GM23338 (cell line): Measurements from ENCODE around the gene CENPB. TPM values are rescaled to one million over a fixed set of nuclear protein-coding genes. Genes with fewer than 3 reads are reported as not detected.

Experiments used
- ATAC-seq: fragments of 200-7000 bp; cut with Tn5 transposase; 3 replicates; pipeline ENCODE4 v1.9.1; 2020
- DNase-seq: peaks from one replicate; pipeline ENCODE4 v3.0.0-alpha.2; 2015; ENCODE audit warnings: low spot score
- H2AFZ ChIP-seq: fragments of 200-600 bp; sonication (generic); 2 replicates; pipeline ENCODE4 v1.8.0; 2016; ENCODE audit warnings: antibody characterized with exemption, mild to moderate bottlenecking, moderate library complexity
- H3F3A ChIP-seq: fragments of 200-600 bp; sonication (generic); replicated peaks from 2 replicates; pipeline ENCODE4 v1.8.0; 2017; ENCODE audit warnings: antibody characterized with exemption, mixed run types, low read depth
- H3K27ac ChIP-seq: fragments of 200-600 bp; sonication (generic); 2 replicates; pipeline ENCODE4 v1.6.1; 2016; ENCODE audit warnings: low read depth
- H3K27me3 ChIP-seq: fragments of 200-600 bp; sonication (generic); 2 replicates; pipeline ENCODE4 v1.8.0; 2016; ENCODE audit warnings: mild to moderate bottlenecking, mixed run types, moderate library complexity; ENCODE audit not compliant: insufficient read depth
- H3K36me3 ChIP-seq: fragments of 200-600 bp; sonication (generic); 2 replicates; pipeline ENCODE4 v1.8.0; 2016; ENCODE audit warnings: mild to moderate bottlenecking; ENCODE audit not compliant: insufficient read depth
- H3K4me1 ChIP-seq: fragments of 200-600 bp; sonication (generic); 2 replicates; pipeline ENCODE4 v1.8.0; 2016; ENCODE audit warnings: mild to moderate bottlenecking, moderate library complexity; ENCODE audit not compliant: insufficient read depth
- H3K4me2 ChIP-seq: fragments of 200-600 bp; sonication (generic); 2 replicates; pipeline ENCODE4 v1.7.1; 2017; ENCODE audit warnings: mixed run types
- H3K4me3 ChIP-seq: fragments of 200-600 bp; sonication (generic); 2 replicates; pipeline ENCODE4 v1.6.1; 2016; ENCODE audit warnings: mixed run types
- H3K79me2 ChIP-seq: fragments of 200-600 bp; sonication (generic); replicated peaks from 2 replicates; pipeline ENCODE4 v1.8.0; 2017; ENCODE audit warnings: mild to moderate bottlenecking; ENCODE audit not compliant: insufficient read depth
- H3K9me2 ChIP-seq: fragments of 200-600 bp; sonication (generic); 2 replicates; pipeline ENCODE4 v1.8.0; 2017; ENCODE audit not compliant: insufficient read depth
- H4K20me1 ChIP-seq: fragments of 200-600 bp; sonication (generic); replicated peaks from 2 replicates; pipeline ENCODE4 v1.8.0; 2017; ENCODE audit warnings: mild to moderate bottlenecking; ENCODE audit not compliant: insufficient read depth
- H3K27ac Mint-ChIP-seq: 2 replicates; pipeline ENCODE4 v1.8.0; 2020; ENCODE audit warnings: inconsistent platforms, mild to moderate bottlenecking, moderate library complexity, mixed read lengths
- H3K27me3 Mint-ChIP-seq: 3 replicates; pipeline ENCODE4 v1.8.0; 2022; ENCODE audit warnings: low read depth, mild to moderate bottlenecking, moderate library complexity, mixed read lengths, inconsistent platforms; ENCODE audit not compliant: insufficient read depth, poor library complexity
- H3K36me3 Mint-ChIP-seq: 3 replicates; pipeline ENCODE4 v1.8.0; 2021; ENCODE audit warnings: low read depth, mild to moderate bottlenecking, inconsistent platforms, moderate library complexity, mixed read lengths
- H3K4me1 Mint-ChIP-seq: 3 replicates; pipeline ENCODE4 v1.8.0; 2020; ENCODE audit warnings: mild to moderate bottlenecking, inconsistent platforms, mixed read lengths
- H3K4me3 Mint-ChIP-seq: 3 replicates; pipeline ENCODE4 v1.8.0; 2021; ENCODE audit warnings: moderate library complexity, mild to moderate bottlenecking, inconsistent platforms, mixed read lengths
- H3K9me3 Mint-ChIP-seq: 3 replicates; pipeline ENCODE4 v1.8.0; 2020; ENCODE audit warnings: moderate library complexity, mild to moderate bottlenecking, inconsistent platforms, mixed read lengths
- CREB1 ChIP-seq: fragments of 250-450 bp; sonication (Bioruptor Pico); IDR thresholded peaks from 2 replicates; pipeline ENCODE4 v1.5.0; 2020; ENCODE audit warnings: low read depth, mild to moderate bottlenecking, moderate library complexity
- EZH2 ChIP-seq: fragments of 200-600 bp; sonication (generic); IDR thresholded peaks from one replicate; pipeline ENCODE4 v1.8.0; 2017; ENCODE audit warnings: antibody characterized with exemption, mild to moderate bottlenecking, low read depth; ENCODE audit not compliant: unreplicated experiment
- EZH2phosphoT487 ChIP-seq: fragments of 200-600 bp; sonication (generic); IDR thresholded peaks from one replicate; pipeline ENCODE4 v1.8.1; 2018; ENCODE audit warnings: antibody characterized with exemption; ENCODE audit not compliant: unreplicated experiment
- JUNB ChIP-seq: IDR thresholded peaks from one replicate; pipeline ENCODE4 v1.6.1; 2016; ENCODE audit warnings: antibody characterized with exemption; ENCODE audit not compliant: unreplicated experiment
- NANOG ChIP-seq: IDR thresholded peaks from 2 replicates; pipeline ENCODE4 v1.6.1; 2016; ENCODE audit warnings: antibody characterized with exemption, borderline replicate concordance
- POLR2AphosphoS5 ChIP-seq: IDR thresholded peaks from 2 replicates; pipeline ENCODE4 v1.6.1; 2016; ENCODE audit warnings: antibody characterized with exemption, low read depth
- STAT1 ChIP-seq: IDR thresholded peaks from one replicate; pipeline ENCODE4 v1.6.1; 2016; ENCODE audit warnings: antibody characterized with exemption; ENCODE audit not compliant: unreplicated experiment
- ZNF114 ChIP-seq: fragments of 250-450 bp; sonication (Bioruptor Pico); IDR thresholded peaks from 2 replicates; pipeline ENCODE4 v1.5.0; 2020; ENCODE audit warnings: mild to moderate bottlenecking, moderate library complexity
- ZNF331 ChIP-seq: fragments of 250-450 bp; sonication (Bioruptor Pico); IDR thresholded peaks from 2 replicates; pipeline ENCODE4 v1.5.0; 2020; ENCODE audit warnings: low read depth, mild to moderate bottlenecking, moderate library complexity
- polyA plus RNA-seq: library from polyadenylated mRNA; unstranded; fragments of >200 nt; fragmentation: Nextera tagmentation; extraction: Ambion mirVana; gene quantifications from 2 replicates; pipeline ENCODE4 v1.2.1, GENCODE V29; 2016
- total RNA-seq: library from RNA; depleted of rRNA; stranded (reverse); fragments of >200 nt; shearing (Covaris generic); gene quantifications from 2 replicates; pipeline ENCODE4 v1.2.3, GENCODE V29; 2014
- TF ChIP-seq, protein P1 (sequence below), 2 experiments: fragments of 200-600 bp in 1 of 2; sonication (generic) in 1 of 2; conservative IDR thresholded peaks; 2 replicates each; pipeline versions ENCODE4 v1.5.1 to v1.6.1; 2016 to 2017; ENCODE audit warnings: antibody characterized with exemption in 2 of 2, low read depth in 2 of 2, mild to moderate bottlenecking in 2 of 2, moderate library complexity in 1 of 2
- TF ChIP-seq, protein P2 (sequence below): IDR thresholded peaks from one replicate; pipeline ENCODE4 v1.6.1; 2018; ENCODE audit warnings: antibody characterized with exemption; ENCODE audit not compliant: unreplicated experiment
- TF ChIP-seq, protein P3 (sequence below): fragments of 250-450 bp; sonication (Bioruptor Pico); IDR thresholded peaks from 2 replicates; pipeline ENCODE4 v1.5.0; 2020; ENCODE audit warnings: mild to moderate bottlenecking, moderate library complexity
- TF ChIP-seq, protein P4 (sequence below): IDR thresholded peaks from 2 replicates; pipeline ENCODE4 v1.6.1; 2016; ENCODE audit warnings: antibody characterized with exemption

CENPB gene
- total and polyA plus RNA-seq, 2 experiments from 2014 or later, result 10.8 to 52.1 TPM

DNA sequence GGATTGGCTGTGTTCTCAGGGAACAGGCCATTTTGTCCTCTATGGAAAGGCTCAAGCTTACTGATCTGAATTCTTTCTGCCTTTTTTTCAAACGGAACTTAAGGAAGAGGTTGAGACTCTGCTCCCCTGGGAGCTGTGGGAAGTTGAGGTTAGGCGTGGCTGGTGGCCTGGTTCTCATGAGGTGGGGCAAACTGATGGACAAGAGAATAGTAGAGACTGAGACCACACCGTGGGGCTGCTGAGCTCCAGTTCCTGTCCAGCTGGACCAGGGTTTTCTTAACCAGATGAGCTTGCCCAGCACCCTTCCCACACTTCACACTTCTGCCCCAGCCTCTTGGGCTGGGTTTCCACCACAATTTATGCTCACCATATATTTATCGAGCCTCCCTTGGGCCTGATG, 39.9 kb upstream of the CENPB start:
- H3K79me2 ChIP-seq, result no peaks in the 10 kb centered on the region
- H3K4me2 ChIP-seq, result no peak overlapping the region
- H3K9me2 ChIP-seq, result no peaks in the 10 kb centered on the region
- Mint-ChIP-seq H3K36me3 (no peaks in the 10 kb centered on the region; the same call in 2 of the 3 replicates), H3K4me3 (no peak overlapping the region), H3K9me3 (no peaks in the 10 kb centered on the region), H3K27ac (no peak overlapping the region), H3K4me1 (peaks cover 5% of the 10 kb centered on the region; the same call in 1 of the 3 replicates), H3K27me3 (peaks cover 2% of the 10 kb centered on the region)
- H2AFZ ChIP-seq, result no peak overlapping the region
- no peaks in the 10 kb centered on the region for H4K20me1 ChIP-seq
- ATAC-seq, result no peak
- no peaks in the 10 kb centered on the region for H3K27me3 ChIP-seq
- no peak overlapping the region for H3K4me3 ChIP-seq
- H3K27ac ChIP-seq, result no peak overlapping the region
- TF ChIP-seq, protein P1, sequence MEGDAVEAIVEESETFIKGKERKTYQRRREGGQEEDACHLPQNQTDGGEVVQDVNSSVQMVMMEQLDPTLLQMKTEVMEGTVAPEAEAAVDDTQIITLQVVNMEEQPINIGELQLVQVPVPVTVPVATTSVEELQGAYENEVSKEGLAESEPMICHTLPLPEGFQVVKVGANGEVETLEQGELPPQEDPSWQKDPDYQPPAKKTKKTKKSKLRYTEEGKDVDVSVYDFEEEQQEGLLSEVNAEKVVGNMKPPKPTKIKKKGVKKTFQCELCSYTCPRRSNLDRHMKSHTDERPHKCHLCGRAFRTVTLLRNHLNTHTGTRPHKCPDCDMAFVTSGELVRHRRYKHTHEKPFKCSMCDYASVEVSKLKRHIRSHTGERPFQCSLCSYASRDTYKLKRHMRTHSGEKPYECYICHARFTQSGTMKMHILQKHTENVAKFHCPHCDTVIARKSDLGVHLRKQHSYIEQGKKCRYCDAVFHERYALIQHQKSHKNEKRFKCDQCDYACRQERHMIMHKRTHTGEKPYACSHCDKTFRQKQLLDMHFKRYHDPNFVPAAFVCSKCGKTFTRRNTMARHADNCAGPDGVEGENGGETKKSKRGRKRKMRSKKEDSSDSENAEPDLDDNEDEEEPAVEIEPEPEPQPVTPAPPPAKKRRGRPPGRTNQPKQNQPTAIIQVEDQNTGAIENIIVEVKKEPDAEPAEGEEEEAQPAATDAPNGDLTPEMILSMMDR (conservative IDR thresholded peaks at IDR 0.05; ENCODE audit: low read depth in 2 of 2), result no peak
- TF ChIP-seq JUNB, result no peak
- no peak for TF ChIP-seq POLR2AphosphoS5
- TF ChIP-seq EZH2, result no peak
- no peak for TF ChIP-seq NANOG
- TF ChIP-seq, protein P2, sequence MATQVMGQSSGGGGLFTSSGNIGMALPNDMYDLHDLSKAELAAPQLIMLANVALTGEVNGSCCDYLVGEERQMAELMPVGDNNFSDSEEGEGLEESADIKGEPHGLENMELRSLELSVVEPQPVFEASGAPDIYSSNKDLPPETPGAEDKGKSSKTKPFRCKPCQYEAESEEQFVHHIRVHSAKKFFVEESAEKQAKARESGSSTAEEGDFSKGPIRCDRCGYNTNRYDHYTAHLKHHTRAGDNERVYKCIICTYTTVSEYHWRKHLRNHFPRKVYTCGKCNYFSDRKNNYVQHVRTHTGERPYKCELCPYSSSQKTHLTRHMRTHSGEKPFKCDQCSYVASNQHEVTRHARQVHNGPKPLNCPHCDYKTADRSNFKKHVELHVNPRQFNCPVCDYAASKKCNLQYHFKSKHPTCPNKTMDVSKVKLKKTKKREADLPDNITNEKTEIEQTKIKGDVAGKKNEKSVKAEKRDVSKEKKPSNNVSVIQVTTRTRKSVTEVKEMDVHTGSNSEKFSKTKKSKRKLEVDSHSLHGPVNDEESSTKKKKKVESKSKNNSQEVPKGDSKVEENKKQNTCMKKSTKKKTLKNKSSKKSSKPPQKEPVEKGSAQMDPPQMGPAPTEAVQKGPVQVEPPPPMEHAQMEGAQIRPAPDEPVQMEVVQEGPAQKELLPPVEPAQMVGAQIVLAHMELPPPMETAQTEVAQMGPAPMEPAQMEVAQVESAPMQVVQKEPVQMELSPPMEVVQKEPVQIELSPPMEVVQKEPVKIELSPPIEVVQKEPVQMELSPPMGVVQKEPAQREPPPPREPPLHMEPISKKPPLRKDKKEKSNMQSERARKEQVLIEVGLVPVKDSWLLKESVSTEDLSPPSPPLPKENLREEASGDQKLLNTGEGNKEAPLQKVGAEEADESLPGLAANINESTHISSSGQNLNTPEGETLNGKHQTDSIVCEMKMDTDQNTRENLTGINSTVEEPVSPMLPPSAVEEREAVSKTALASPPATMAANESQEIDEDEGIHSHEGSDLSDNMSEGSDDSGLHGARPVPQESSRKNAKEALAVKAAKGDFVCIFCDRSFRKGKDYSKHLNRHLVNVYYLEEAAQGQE, result no peak
- no peak for TF ChIP-seq ZNF114 (CRISPR knock-in tag)
- TF ChIP-seq CREB1 (CRISPR knock-in tag), result no peak
- TF ChIP-seq EZH2phosphoT487, result no peak
- TF ChIP-seq, protein P3, sequence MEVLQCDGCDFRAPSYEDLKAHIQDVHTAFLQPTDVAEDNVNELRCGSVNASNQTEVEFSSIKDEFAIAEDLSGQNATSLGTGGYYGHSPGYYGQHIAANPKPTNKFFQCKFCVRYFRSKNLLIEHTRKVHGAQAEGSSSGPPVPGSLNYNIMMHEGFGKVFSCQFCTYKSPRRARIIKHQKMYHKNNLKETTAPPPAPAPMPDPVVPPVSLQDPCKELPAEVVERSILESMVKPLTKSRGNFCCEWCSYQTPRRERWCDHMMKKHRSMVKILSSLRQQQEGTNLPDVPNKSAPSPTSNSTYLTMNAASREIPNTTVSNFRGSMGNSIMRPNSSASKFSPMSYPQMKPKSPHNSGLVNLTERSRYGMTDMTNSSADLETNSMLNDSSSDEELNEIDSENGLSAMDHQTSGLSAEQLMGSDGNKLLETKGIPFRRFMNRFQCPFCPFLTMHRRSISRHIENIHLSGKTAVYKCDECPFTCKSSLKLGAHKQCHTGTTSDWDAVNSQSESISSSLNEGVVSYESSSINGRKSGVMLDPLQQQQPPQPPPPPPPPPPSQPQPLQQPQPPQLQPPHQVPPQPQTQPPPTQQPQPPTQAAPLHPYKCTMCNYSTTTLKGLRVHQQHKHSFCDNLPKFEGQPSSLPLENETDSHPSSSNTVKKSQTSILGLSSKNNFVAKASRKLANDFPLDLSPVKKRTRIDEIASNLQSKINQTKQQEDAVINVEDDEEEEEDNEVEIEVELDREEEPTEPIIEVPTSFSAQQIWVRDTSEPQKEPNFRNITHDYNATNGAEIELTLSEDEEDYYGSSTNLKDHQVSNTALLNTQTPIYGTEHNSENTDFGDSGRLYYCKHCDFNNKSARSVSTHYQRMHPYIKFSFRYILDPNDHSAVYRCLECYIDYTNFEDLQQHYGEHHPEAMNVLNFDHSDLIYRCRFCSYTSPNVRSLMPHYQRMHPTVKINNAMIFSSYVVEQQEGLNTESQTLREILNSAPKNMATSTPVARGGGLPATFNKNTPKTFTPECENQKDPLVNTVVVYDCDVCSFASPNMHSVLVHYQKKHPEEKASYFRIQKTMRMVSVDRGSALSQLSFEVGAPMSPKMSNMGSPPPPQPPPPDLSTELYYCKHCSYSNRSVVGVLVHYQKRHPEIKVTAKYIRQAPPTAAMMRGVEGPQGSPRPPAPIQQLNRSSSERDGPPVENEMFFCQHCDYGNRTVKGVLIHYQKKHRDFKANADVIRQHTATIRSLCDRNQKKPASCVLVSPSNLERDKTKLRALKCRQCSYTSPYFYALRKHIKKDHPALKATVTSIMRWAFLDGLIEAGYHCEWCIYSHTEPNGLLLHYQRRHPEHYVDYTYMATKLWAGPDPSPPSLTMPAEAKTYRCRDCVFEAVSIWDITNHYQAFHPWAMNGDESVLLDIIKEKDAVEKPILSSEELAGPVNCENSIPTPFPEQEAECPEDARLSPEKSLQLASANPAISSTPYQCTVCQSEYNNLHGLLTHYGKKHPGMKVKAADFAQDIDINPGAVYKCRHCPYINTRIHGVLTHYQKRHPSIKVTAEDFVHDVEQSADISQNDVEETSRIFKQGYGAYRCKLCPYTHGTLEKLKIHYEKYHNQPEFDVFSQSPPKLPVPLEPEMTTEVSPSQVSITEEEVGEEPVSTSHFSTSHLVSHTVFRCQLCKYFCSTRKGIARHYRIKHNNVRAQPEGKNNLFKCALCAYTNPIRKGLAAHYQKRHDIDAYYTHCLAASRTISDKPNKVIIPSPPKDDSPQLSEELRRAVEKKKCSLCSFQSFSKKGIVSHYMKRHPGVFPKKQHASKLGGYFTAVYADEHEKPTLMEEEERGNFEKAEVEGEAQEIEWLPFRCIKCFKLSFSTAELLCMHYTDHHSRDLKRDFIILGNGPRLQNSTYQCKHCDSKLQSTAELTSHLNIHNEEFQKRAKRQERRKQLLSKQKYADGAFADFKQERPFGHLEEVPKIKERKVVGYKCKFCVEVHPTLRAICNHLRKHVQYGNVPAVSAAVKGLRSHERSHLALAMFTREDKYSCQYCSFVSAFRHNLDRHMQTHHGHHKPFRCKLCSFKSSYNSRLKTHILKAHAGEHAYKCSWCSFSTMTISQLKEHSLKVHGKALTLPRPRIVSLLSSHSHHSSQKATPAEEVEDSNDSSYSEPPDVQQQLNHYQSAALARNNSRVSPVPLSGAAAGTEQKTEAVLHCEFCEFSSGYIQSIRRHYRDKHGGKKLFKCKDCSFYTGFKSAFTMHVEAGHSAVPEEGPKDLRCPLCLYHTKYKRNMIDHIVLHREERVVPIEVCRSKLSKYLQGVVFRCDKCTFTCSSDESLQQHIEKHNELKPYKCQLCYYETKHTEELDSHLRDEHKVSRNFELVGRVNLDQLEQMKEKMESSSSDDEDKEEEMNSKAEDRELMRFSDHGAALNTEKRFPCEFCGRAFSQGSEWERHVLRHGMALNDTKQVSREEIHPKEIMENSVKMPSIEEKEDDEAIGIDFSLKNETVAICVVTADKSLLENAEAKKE (CRISPR knock-in tag), result no peak
- TF ChIP-seq, protein P4, sequence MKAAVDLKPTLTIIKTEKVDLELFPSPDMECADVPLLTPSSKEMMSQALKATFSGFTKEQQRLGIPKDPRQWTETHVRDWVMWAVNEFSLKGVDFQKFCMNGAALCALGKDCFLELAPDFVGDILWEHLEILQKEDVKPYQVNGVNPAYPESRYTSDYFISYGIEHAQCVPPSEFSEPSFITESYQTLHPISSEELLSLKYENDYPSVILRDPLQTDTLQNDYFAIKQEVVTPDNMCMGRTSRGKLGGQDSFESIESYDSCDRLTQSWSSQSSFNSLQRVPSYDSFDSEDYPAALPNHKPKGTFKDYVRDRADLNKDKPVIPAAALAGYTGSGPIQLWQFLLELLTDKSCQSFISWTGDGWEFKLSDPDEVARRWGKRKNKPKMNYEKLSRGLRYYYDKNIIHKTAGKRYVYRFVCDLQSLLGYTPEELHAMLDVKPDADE, result no peak
- TF ChIP-seq STAT1, result no peak
- no peak for TF ChIP-seq ZNF331 (CRISPR knock-in tag)
- H3F3A ChIP-seq, result no peaks in the 10 kb centered on the region; the same call in 1 of the 2 replicates
- H3K36me3 ChIP-seq, result no peaks in the 10 kb centered on the region
- DNase-seq, result no peak
- H3K4me1 ChIP-seq, result no peaks in the 10 kb centered on the region
